ENCODE data around the gene PRR15L. TPM values are rescaled to one million over a fixed set of nuclear protein-coding genes. Genes with fewer than 3 reads are reported as not detected.

The PRR15L gene
- total RNA-seq, 1 experiment from 2014 or later: not detected

DNA sequence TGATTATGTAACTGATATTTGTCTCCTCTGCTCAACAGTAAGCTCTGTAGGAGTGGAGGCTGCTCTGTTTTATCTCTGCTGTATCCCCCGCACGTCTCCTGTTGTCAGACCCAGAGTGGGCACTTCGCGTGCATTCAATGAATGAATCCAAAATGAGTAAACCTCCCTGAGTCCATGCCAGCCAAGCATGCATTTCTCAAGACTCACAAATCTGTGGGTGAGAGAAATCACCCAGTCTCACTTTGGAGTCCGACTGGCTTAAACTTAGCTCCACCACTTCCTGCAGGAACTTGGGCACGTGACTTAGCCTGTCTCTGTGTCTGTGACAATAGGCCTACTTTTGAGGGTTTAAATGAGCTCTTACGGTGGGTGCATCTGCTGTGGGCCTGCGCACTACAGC is 12.6 kb downstream of the PRR15L start:
- H3K9ac ChIP-seq (ENCODE audit: extremely low read depth, insufficient read length, low read length): no peak overlapping the region
- no peak for DNase-seq

More for the DNA sequence above, 12.6 kb downstream of the PRR15L start:
- H3K9me3 Mint-ChIP-seq: no peaks in the 10 kb centered on the region; a peak in 3 of 5 replicates
- peaks cover 2% of the 10 kb centered on the region; the same call in 1 of the 2 replicates for H3K27me3 ChIP-seq (ENCODE audit: insufficient read depth, low read length)
- H3K23me2 ChIP-seq (ENCODE audit: insufficient read length, low read depth, low read length, poor library complexity, severe bottlenecking): peaks cover 9% of the 10 kb centered on the region
- no peak for TF ChIP-seq CTCF (conservative IDR thresholded peaks at IDR 0.05)
- no peak overlapping the region for H3K27ac ChIP-seq (ENCODE audit: insufficient read length, low read depth, low read length)
- H3K23ac ChIP-seq (ENCODE audit: insufficient read length, low read depth, low read length): no peak overlapping the region
- H2BK15ac ChIP-seq (ENCODE audit: low read depth, low read length): no peak overlapping the region
- H2AK5ac ChIP-seq (ENCODE audit: insufficient read length, low read length): no peak overlapping the region
- H2AFZ ChIP-seq (ENCODE audit: low read length): no peak overlapping the region
- no peak overlapping the region for H3K18ac ChIP-seq (ENCODE audit: insufficient read length, low read depth, low read length)
- peaks cover 0 to 3% (median 0%) of the 10 kb centered on the region in 3 experiments; a peak in 4 of 7 replicates for H3K36me3 Mint-ChIP-seq (ENCODE audit: insufficient read depth in 1 of 3, low read depth in 3 of 3)
- no peak overlapping the region for H3K4ac ChIP-seq (ENCODE audit: low read depth, low read length)
- H4K20me1 ChIP-seq (ENCODE audit: control insufficient read depth, insufficient read depth, insufficient read length): no peaks in the 10 kb centered on the region
- H3K9me3 ChIP-seq (ENCODE audit: control insufficient read depth, low read depth, low read length): no peaks in the 10 kb centered on the region
- H2BK20ac ChIP-seq (ENCODE audit: low read depth, low read length, poor library complexity, severe bottlenecking): no peak overlapping the region
- H2BK120ac ChIP-seq (ENCODE audit: low read depth, low read length, poor library complexity, severe bottlenecking): no peak overlapping the region
- no CpG with 5 or more reads among the region's 8 CpGs for WGBS (ENCODE audit: extremely low coverage, insufficient read length, low lambda C conversion rate)
- no peak overlapping the region for H3K27ac Mint-ChIP-seq
- H3K4me3 Mint-ChIP-seq: no peak overlapping the region
- H4K8ac ChIP-seq (replicated peaks; ENCODE audit: insufficient read length, low read depth, low read length): no peak overlapping the region
- no peak overlapping the region for H4K5ac ChIP-seq (ENCODE audit: insufficient read length, low read depth, low read length)
- no peak overlapping the region for H3K56ac ChIP-seq (ENCODE audit: insufficient read length, low read depth, low read length)
- peaks cover 19% of the 10 kb centered on the region for H3K27me3 Mint-ChIP-seq (ENCODE audit: low read depth)
- H3T11ph ChIP-seq (ENCODE audit: low read length): no peak overlapping the region
- H3K79me2 ChIP-seq (ENCODE audit: insufficient read depth, low read length): no peaks in the 10 kb centered on the region
- no peak overlapping the region for H4K91ac ChIP-seq (ENCODE audit: insufficient read length, low read depth, low read length)
- H3K14ac ChIP-seq (ENCODE audit: insufficient read depth, low read length): no peak overlapping the region
- no peaks in the 10 kb centered on the region for H3K79me1 ChIP-seq (ENCODE audit: insufficient read depth, low read depth, low read length, poor library complexity, severe bottlenecking)
- H2BK5ac ChIP-seq (ENCODE audit: insufficient read length, low read length): no peak overlapping the region
- no peaks in the 10 kb centered on the region for H3K4me1 ChIP-seq (ENCODE audit: insufficient read depth, low read length)
- peaks cover 20 to 24% of the 10 kb centered on the region in 2 experiments for H3K4me1 Mint-ChIP-seq
- H3K4me2 ChIP-seq (ENCODE audit: insufficient read depth, insufficient read length, low read length): no peak overlapping the region
- H2BK12ac ChIP-seq (ENCODE audit: insufficient read length, low read depth, low read length): no peak overlapping the region
